ENCODE data around the gene OAT. TPM values are rescaled to one million over a fixed set of nuclear protein-coding genes. Genes with fewer than 3 reads are reported as not detected.

The OAT gene
- total RNA-seq, 1 experiment from 2014 or later, result 25.2 TPM

DNA sequence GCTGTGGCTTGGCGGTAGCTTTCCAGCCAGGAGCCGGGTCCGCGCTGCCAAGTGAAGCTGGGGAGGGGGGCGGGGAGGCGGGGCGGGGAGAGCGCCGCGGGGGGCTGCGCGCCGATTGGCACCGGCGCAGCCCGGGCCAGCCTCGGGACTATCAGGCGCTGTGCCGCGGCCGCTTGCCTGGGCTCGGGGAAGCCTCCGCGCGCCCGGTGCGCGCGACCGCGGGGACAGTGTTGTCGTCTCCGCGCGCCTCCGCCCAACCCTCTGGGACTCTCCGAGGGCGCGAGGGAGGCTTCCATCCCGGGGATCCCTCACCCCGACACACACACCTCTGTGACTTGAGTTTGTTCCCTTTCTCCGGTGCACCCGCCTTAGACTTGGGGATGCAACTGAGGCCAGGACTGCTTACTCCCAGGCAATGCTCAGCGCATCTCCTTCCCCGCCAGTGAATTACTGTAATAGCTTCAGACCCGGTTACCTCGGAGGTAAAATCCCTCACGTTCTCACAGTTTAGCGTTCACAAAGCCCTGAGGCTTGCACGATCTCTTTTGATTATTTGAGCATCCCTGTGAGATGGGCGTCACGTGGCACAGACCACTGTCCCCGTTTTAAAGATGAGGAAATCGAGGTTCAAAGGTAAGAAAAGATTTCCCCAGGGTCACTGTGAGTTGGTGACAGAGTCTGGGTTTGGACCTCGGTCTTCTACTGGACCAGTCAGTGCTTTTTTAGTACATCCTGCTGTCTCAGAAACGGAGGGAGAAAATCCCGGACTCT lies 31.5 kb upstream of the OAT start, which contains the start of gene NKX1-2:
Gene NKX1-2, minus strand, starts transcription at position 24 of the 771 bp plus-strand sequence. CDS start 92 bp downstream, outside the sequence.
- Histone ChIP-seq H3K4me1 (ENCODE audit: insufficient read depth, low read length, poor library complexity, severe bottlenecking) (peaks cover 9% of the 10 kb centered on the region), H3K36me3 (ENCODE audit: insufficient read depth, low read length, poor library complexity, severe bottlenecking) (no peaks in the 10 kb centered on the region), H3K27ac (ENCODE audit: low read depth, low read length, poor library complexity, severe bottlenecking) (no peak within 1 kb of the TSS), H3K9me3 (ENCODE audit: low read depth, low read length, poor library complexity, severe bottlenecking) (no peaks in the 10 kb centered on the region), H3K27me3 (replicated peaks; ENCODE audit: insufficient read depth, low read depth, low read length, poor library complexity) (peaks cover 91% of the 10 kb centered on the region), H3K4me3 (ENCODE audit: low read depth, low read length, poor library complexity, severe bottlenecking) (peak within 1 kb of the TSS; percentile 35)
- intact Hi-C loops (cut with micrococcal nuclease; ENCODE audit: unreplicated experiment), result no loop called here
- peak; percentile 61 for DNase-seq (ENCODE audit: low spot score)
- ChIA-PET CTCF (no interaction called here), POLR2A (ENCODE audit: low non-redundant PET) (no interaction called here)
- TF ChIP-seq, protein P1, sequence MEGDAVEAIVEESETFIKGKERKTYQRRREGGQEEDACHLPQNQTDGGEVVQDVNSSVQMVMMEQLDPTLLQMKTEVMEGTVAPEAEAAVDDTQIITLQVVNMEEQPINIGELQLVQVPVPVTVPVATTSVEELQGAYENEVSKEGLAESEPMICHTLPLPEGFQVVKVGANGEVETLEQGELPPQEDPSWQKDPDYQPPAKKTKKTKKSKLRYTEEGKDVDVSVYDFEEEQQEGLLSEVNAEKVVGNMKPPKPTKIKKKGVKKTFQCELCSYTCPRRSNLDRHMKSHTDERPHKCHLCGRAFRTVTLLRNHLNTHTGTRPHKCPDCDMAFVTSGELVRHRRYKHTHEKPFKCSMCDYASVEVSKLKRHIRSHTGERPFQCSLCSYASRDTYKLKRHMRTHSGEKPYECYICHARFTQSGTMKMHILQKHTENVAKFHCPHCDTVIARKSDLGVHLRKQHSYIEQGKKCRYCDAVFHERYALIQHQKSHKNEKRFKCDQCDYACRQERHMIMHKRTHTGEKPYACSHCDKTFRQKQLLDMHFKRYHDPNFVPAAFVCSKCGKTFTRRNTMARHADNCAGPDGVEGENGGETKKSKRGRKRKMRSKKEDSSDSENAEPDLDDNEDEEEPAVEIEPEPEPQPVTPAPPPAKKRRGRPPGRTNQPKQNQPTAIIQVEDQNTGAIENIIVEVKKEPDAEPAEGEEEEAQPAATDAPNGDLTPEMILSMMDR (conservative IDR thresholded peaks at IDR 0.05; ENCODE audit: low read depth, low read length), result no peak
- no peak for TF ChIP-seq EZH2 (IDR thresholded peaks at IDR 0.05; ENCODE audit: borderline replicate concordance, low read depth, low read length, poor library complexity, severe bottlenecking)
- no TSS peak for BruUV-seq (replicated peaks)

DNA sequence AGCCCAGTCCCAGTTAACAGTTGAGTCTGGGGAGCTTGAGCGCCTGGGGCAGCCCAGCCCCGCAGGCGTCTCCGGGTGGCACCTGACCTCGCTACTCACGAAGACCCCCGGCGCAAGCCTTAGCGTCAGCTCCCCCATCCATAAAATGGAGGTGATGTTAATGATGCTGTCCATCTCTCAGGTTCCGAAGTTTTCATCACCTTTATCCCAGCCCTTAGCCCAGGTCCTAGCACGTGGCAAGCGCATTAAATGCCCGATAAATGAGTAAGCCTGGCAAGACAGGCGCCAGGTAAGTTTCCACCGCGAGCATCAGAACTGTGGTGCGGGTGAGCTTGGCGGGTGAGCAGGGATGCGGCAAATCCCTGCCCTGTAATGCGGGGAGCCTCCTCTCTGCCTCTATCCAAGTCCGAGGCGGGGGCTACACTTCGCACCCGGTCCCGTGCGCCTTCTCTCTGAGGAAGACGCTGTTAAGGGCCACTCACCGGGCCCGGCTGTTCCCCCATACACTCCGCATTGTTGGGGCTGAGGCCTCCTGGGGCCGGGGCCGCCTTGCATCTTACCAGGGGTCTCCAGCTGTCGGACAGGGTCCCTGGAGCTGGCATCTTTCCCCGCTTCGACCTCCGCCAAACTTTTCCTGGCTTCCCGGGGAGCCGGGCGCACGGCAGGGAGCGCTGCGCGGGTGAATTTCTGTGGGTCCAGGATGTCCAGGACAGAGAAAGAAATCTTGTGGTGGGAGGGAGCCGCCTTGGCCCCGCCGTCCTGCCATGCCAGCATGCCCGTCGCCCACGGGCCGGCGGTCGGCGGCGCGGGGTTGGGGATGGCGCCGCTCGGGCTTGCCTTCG lies 30.7 kb upstream of the OAT start:
- Histone ChIP-seq H3K4me3 (ENCODE audit: low read depth, low read length, poor library complexity, severe bottlenecking) (peak overlapping the region; percentile 35), H3K27ac (ENCODE audit: low read depth, low read length, poor library complexity, severe bottlenecking) (no peak overlapping the region), H3K4me1 (ENCODE audit: insufficient read depth, low read length, poor library complexity, severe bottlenecking) (peaks cover 9% of the 10 kb centered on the region), H3K36me3 (ENCODE audit: insufficient read depth, low read length, poor library complexity, severe bottlenecking) (no peaks in the 10 kb centered on the region), H3K9me3 (ENCODE audit: low read depth, low read length, poor library complexity, severe bottlenecking) (no peaks in the 10 kb centered on the region), H3K27me3 (replicated peaks; ENCODE audit: insufficient read depth, low read depth, low read length, poor library complexity) (peaks cover 94% of the 10 kb centered on the region)
- POLR2A ChIA-PET (ENCODE audit: low non-redundant PET), result no interaction called here
- intact Hi-C loops (cut with micrococcal nuclease; ENCODE audit: unreplicated experiment), result no loop called here
- no peak for DNase-seq (ENCODE audit: low spot score)
- no TSS peak for BruUV-seq (replicated peaks)
- TF ChIP-seq, protein P1 (conservative IDR thresholded peaks at IDR 0.05; ENCODE audit: low read depth, low read length), result no peak
- TF ChIP-seq EZH2 (IDR thresholded peaks at IDR 0.05; ENCODE audit: borderline replicate concordance, low read depth, low read length, poor library complexity, severe bottlenecking), result peak; percentile 94
- CTCF ChIA-PET, result no interaction called here

DNA sequence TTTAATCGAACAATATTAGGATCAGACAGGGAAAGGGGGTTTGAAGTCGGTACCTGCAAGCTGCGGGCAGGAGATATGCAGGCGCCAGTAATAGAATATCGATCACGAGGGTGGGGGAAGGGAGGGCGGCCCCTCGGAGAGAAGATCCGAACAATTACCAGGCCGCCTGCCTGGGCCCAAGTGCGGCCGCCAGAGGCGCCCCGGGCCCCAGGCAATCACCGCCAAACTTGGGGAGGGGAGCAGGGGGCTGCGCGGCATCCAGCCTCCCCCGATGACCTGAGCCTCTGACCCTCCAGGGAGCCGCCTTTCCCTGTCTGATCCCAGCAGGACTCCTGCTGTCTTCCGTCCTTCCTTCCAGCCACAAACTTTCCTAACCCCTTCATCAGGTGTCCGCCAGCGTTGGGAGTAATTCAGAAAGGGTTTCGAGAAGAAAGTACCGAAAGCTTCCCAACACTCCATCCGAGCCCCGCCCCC lies 30.0 kb upstream of the OAT start:
- DNase-seq (ENCODE audit: low spot score), result no peak
- Histone ChIP-seq H3K36me3 (ENCODE audit: insufficient read depth, low read length, poor library complexity, severe bottlenecking) (no peaks in the 10 kb centered on the region), H3K27ac (ENCODE audit: low read depth, low read length, poor library complexity, severe bottlenecking) (no peak overlapping the region), H3K4me3 (ENCODE audit: low read depth, low read length, poor library complexity, severe bottlenecking) (no peak overlapping the region), H3K9me3 (ENCODE audit: low read depth, low read length, poor library complexity, severe bottlenecking) (no peaks in the 10 kb centered on the region), H3K4me1 (ENCODE audit: insufficient read depth, low read length, poor library complexity, severe bottlenecking) (peaks cover 9% of the 10 kb centered on the region), H3K27me3 (replicated peaks; ENCODE audit: insufficient read depth, low read depth, low read length, poor library complexity) (peaks cover 94% of the 10 kb centered on the region)
- intact Hi-C loops (cut with micrococcal nuclease; ENCODE audit: unreplicated experiment), result no loop called here
- TF ChIP-seq, protein P1 (conservative IDR thresholded peaks at IDR 0.05; ENCODE audit: low read depth, low read length), result no peak
- no peak for TF ChIP-seq EZH2 (IDR thresholded peaks at IDR 0.05; ENCODE audit: borderline replicate concordance, low read depth, low read length, poor library complexity, severe bottlenecking)
- ChIA-PET CTCF (no interaction called here), POLR2A (ENCODE audit: low non-redundant PET) (no interaction called here)
- BruUV-seq (replicated peaks), result no TSS peak
